Epithelial cell of proximal tubule (primary cell): Measurements from ENCODE around the gene ZNF784. TPM values are rescaled to one million over a fixed set of nuclear protein-coding genes. Genes with fewer than 3 reads are reported as not detected.
A peak's percentile ranks its signal among the peaks of the same experiment; 100 is the strongest.

Experiments
- DNase-seq: peaks from one replicate; pipeline ENCODE4 v3.0.0-alpha.2; 2011; ENCODE audit warnings: low read depth
- H3K4me3 ChIP-seq: 2 replicates; pipeline ENCODE4 v1.5.1; 2011; ENCODE audit warnings: low read depth, mild to moderate bottlenecking, low read length
- total RNA-seq: library from RNA; depleted of rRNA; stranded (reverse); fragments of >200 nt; gene quantifications from 2 replicates; pipeline ENCODE4 v1.2.3, GENCODE V29; 2015
- TF ChIP-seq, protein P1 (sequence below): conservative IDR thresholded peaks from 2 replicates; pipeline ENCODE4 v1.5.1; 2012; ENCODE audit warnings: low read depth, mild to moderate bottlenecking, low read length

The ZNF784 gene
- total RNA-seq, 1 donor from 2014 or later, result 0.58 TPM

DNA sequence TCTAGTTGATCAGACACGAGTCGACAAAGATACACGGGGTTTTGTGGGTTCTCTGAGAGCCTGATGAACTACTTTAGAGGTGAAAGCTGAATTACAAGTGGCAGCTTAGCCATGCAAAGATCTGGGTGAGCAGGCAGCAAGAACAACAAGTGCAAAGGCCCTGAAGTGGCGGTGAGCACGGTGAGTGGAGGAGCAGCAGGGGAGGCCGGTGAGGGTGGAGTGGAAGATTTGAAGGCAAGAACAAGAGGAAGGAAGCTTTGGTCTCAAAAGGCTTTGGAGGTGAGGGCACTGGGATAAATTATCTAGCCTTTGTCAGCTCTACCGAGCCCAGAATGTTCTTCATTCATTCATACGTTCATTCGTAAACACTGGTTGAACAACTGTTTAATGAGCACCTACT lies 17.5 kb downstream of the ZNF784 start:
- TF ChIP-seq, protein P1, sequence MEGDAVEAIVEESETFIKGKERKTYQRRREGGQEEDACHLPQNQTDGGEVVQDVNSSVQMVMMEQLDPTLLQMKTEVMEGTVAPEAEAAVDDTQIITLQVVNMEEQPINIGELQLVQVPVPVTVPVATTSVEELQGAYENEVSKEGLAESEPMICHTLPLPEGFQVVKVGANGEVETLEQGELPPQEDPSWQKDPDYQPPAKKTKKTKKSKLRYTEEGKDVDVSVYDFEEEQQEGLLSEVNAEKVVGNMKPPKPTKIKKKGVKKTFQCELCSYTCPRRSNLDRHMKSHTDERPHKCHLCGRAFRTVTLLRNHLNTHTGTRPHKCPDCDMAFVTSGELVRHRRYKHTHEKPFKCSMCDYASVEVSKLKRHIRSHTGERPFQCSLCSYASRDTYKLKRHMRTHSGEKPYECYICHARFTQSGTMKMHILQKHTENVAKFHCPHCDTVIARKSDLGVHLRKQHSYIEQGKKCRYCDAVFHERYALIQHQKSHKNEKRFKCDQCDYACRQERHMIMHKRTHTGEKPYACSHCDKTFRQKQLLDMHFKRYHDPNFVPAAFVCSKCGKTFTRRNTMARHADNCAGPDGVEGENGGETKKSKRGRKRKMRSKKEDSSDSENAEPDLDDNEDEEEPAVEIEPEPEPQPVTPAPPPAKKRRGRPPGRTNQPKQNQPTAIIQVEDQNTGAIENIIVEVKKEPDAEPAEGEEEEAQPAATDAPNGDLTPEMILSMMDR, result no peak
- H3K4me3 ChIP-seq, result peak overlapping the region; percentile 86
- DNase-seq, result no peak

DNA sequence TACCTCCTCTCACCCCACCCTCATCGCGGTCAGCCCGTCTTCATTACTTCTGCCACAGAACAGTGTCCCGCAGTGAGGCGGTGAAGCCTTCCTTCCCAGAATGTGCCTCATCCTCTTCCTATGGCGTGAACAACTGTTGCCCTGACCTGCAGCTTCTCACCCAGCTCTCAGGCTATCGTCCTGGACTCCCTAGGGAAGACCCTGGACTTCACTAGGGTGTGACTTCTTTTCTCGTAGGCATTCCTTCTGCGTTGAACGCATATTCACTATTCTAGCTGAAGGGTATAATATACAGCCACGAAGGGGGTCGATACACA lies 17.9 kb downstream of the ZNF784 start:
- TF ChIP-seq, protein P1, result no peak
- H3K4me3 ChIP-seq, result peak overlapping the region; percentile 86
- DNase-seq, result no peak

DNA sequence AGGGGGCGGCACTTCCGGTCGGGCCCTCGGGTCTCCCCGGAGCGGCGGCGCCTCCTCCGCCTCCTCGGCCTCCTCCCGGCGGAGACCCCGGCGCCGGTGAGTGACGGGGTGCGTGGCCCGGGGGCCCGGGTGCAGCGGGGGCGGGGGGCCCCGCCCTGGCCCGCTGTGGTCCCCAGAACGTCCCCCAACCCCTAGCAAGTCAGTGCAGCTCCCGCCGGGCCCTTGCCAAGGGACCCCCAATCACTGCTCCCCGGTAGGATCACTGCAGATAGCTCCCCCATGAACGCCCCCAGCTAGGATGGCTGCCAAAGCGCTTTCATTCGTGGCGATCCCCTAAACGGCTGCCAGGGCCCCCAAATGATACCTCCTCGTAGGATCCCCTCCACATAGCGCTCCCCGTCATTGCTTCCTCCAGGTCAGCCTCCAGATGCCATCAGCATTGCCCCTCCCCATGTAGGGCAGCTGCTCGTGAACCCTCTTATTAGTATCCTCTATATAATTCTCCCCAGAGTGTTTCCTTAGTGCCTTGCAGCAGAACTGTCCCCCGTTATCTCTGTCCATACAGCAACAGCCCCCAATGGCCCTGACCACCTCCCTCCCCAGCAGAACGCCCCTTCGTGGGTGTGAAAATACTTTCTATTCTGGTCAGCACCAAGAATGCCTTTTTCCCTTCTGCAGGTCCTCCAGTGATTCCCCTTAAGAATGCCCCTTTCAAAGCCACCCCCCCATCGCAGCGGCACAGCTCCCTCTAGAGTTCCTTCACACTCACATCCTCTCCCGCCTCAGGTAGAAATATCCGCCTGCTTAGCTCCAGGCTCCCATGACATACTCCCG lies 18.5 kb downstream of the ZNF784 start, which contains the start of gene ZNF865:
Gene ZNF865 (plus strand): TSS at position 11 of the 834 bp plus-strand sequence. CDS start 7,972 bp downstream, outside the sequence.
- TF ChIP-seq, protein P1, result peak; percentile 88
- DNase-seq, result no peak
- H3K4me3 ChIP-seq, result peak within 1 kb of the TSS; percentile 86

DNA sequence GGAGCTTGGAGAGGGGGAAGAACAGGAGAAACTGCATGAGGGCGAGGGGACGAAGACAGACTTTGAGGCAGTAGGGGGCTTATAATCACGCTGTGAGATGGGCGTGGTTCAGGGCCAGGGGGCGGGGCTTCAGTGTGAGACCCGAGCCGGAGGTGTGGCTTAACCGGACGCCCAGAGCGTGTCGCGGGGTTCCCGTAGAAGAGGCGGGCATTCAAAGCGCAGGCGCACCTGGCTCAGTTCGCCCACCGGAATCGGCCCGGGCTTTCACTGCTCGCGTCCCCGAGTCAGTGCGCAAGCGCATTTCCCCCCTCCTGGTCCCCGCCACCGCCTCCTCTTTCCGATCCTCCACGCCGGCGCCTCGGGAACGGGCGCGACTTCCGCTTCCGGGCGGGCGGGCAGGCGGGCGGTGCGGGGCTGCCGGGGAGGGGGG lies 19.1 kb downstream of the ZNF784 start:
- no peak for DNase-seq
- TF ChIP-seq, protein P1, result no peak
- peak overlapping the region; percentile 86 for H3K4me3 ChIP-seq

DNA sequence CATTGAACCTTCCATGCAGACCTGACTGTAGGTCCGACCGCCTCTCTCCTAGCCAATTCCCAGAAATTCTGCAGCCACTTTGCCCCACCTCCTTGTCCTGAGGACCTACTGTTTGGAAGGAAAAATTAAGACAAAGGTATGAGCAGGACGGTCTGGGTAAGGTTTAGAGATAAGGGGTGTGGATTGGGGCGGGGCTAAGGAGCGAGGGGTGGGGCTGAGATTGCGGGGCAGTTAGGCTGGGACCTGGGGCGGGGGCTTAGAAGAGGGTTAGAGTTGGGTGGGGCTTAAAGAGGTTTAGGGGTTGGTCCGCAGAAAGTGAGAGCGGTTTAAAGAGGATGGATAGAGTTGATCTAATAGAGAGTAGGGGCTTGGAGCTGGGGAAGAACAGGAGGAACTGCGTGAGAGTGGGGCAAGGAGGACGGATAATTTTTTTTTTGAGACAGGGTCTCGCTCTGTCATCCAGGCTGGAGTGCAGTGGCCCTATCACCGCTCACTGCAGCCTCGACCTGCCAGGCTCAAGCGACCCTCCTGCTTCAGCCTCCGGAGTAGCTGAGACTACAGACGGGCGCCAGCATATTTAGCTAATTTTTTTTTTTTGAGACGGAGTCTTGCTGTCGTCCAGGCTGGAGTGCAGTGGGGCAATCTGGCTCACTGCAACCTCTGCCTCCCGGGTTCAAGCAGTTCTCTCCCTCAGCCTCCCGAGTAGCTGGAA lies 20.6 kb downstream of the ZNF784 start:
- DNase-seq, result no peak
- TF ChIP-seq, protein P1, result no peak
- no peak overlapping the region for H3K4me3 ChIP-seq

DNA sequence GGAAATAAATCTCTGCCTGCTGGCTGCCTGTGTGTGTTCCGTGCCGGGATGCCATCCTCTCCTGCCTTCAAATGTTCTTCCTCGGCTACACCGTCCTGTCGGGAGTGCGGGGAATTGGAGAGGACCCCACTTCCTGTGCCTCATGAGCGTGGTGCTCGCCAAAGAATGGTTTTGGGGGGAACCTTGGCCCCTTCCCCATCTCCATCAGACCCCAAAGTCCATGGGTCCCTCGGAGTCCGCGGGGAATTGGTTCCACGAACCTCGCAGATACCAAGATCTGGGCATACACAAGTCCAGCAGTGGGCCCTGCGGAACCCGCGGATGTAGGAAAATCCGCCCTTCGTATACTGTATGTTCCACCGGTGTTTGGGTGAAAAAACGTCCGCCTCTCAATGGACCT lies 21.3 kb downstream of the ZNF784 start:
- H3K4me3 ChIP-seq, result no peak overlapping the region
- no peak for DNase-seq

More for the DNA sequence above, 21.3 kb downstream of the ZNF784 start:
- TF ChIP-seq, protein P1, result no peak
